ENCODE data around the gene ZNF692. TPM values are rescaled to one million over a fixed set of nuclear protein-coding genes. Genes with fewer than 3 reads are reported as not detected.

ZNF692 gene
- total and polyA plus RNA-seq, 2 of the 13 experiments (the other 11 are each of a cell fraction or from before 2014, with no cell fraction given), result 27.3 to 45.8 TPM

GRCh38 chr1:248858891-248859889 is at the start of gene ZNF692 (continued):
- TF ChIP-seq XRCC5 (optimal IDR thresholded peaks at IDR 0.05; ENCODE audit: low read length), result peak; percentile 12
- TF ChIP-seq HNRNPK (IDR thresholded peaks at IDR 0.05; ENCODE audit: low read depth, low read length, poor library complexity, severe bottlenecking), result peak; percentile 52
- 0 out of 2 replicates have a peak, but pooled peaks have one; percentile 87 for TF ChIP-seq ZMAT3 (CRISPR knock-in tag; conservative IDR thresholded peaks at IDR 0.05)
- TF ChIP-seq SRSF4 (IDR thresholded peaks at IDR 0.05; ENCODE audit: low read depth, low read length, poor library complexity, severe bottlenecking), result no peak
- TF ChIP-seq ARHGAP35 (CRISPR knock-in tag; IDR thresholded peaks at IDR 0.05; ENCODE audit: borderline replicate concordance), result no peak
- TF ChIP-seq RERE (CRISPR knock-in tag; IDR thresholded peaks at IDR 0.05; ENCODE audit: low read depth), result 0 out of 2 replicates have a peak, but pooled peaks have one; percentile 42
- no peak for TF ChIP-seq GATA4 (IDR thresholded peaks at IDR 0.05; ENCODE audit: borderline replicate concordance, low read depth)
- no peak for TF ChIP-seq RCOR2 (CRISPR knock-in tag; IDR thresholded peaks at IDR 0.05)
- 0 out of 3 replicates have a peak, but pooled peaks have one; percentile 34 for TF ChIP-seq MXI1 (IDR thresholded peaks at IDR 0.05; ENCODE audit: borderline replicate concordance, low read depth, low read length)
- TF ChIP-seq ZNF577 (CRISPR knock-in tag; IDR thresholded peaks at IDR 0.05; ENCODE audit: borderline replicate concordance, low read depth), result no peak
- TF ChIP-seq CENPT (CRISPR knock-in tag; IDR thresholded peaks at IDR 0.05; ENCODE audit: low read depth), result no peak; the same call in 1 of the 2 replicates
- TF ChIP-seq MYC (CRISPR knock-in tag; IDR thresholded peaks at IDR 0.05; ENCODE audit: borderline replicate concordance), result peak; percentile 41; the same call in 1 of the 2 replicates
- no peak; the same call in 1 of the 2 replicates for TF ChIP-seq ZNF160 (CRISPR knock-in tag; IDR thresholded peaks at IDR 0.05)
- TF ChIP-seq ZNF546 (CRISPR knock-in tag; conservative IDR thresholded peaks at IDR 0.05), result no peak
- TF ChIP-seq SOX6 (IDR thresholded peaks at IDR 0.05), result no peak
- no peak for TF ChIP-seq SOX6 (CRISPR knock-in tag; IDR thresholded peaks at IDR 0.05)
- TF ChIP-seq ZBTB4 (CRISPR knock-in tag; IDR thresholded peaks at IDR 0.05; ENCODE audit: borderline replicate concordance), result peak; percentile 65; the same call in 1 of the 2 replicates
- no peak for TF ChIP-seq ZNF121 (CRISPR knock-in tag; IDR thresholded peaks at IDR 0.05)

Data from HepG2 (cell line).